ENCODE data around the gene SPG7.

The SPG7 gene

DNA sequence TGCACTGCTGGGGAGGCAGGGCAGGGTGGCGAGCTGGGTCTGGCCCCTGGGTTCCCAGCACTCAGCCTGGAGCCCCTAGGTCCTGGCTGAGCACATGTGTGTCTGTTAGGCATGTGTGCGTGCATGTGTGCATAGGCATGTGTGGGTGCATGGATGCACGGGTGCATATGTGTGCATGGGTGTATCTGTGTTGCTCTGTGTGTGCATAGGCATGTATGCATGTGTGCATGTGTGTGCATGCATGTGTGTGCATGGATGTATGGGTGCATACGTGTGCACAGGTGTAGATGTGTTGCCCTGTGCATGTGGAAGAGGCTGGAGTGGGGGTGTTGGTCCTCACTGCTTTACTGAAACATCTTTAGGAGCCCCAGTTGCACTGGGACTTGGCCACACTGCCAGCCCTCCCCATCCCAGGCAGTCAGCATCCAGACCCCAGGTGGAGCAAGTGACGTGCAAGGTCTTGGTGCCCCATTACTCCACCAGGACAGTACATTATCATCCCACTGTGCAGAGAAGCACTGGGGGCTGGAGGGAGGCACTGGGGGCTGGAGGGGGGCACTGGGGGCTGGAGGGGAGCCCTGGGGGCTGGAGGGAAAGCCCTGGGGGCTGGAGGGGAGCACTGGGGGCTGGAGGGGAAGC, 94.9 kb downstream of the SPG7 start:
- no peak for DNase-seq

DNA sequence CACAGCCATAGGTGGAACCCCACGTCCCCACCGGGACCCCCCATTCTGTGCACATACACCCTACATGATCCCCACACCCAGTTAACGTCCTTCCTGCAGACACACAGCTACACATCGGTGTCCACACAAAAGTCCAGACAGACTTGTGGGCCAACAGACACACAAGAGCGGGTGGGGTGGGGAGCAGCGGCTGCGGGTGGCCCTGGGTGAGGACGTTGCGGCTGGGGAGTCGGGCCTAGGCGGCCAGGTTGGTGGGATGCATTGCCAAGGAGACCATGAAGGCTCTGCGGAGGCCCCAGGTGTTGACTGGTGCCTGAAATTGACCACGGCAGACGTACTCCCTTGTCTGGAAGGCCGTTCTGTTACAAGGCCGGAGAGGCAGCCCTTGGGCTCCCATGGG, 96.6 kb downstream of the SPG7 start:
- no peak for DNase-seq

DNA sequence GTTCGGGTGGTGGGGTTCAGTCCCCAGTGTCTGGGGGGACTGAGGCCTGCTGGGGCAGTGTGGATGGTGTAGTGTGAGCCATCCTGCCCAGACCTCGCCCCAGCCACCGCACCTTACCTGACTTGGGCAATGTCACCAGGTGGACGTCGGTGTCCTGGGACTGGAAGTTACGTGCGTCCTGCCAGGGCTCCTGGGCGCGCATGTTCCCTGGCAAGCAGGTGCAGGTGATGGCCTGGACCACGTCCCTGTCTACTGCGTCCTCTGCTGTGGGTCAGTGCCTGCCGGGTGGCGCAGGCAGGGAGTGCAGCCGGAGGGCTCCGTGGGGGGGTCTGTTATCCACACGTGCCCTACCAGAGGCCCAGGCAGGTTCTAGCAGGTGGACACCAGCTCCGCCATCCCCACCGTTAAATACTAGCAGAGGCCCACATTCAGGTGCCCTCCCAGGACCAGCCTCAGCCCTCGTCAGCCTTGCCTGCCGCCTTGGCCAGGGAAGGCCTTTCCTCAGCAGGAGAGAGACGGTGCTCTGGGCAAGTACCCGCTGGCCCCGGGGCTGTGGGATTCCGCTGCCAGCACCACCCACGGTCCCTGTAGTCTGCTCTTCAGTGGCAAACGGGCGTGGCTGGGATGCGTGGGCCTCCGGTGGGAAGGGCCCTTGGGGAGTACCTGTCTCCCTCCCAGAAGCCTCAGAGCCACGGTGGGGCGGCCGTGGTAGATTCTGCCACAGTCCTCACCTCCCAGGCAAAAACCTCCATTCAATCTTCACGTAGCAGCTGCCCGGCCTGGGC, 97.2 kb downstream of the SPG7 start:
- DNase-seq, result no peak

DNA sequence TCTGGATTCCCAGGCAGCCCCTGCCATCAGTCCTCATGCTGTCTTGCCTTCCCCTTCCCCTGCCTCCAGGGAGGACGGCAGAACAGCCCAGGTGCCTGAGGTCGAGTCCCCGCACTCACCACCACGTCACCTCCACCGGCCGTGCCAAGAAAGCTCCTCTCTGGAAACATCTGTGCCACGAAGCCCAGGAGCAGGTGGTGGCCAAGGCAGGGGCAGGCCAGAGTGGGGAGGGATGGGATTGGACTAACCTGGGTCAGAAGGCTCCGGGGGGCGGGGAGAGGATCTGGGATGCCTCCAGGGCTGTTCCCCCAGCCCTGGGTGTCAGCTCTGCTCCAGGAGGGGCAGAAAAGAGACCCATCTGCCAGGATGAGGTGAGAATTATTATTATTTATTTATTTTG, 97.8 kb downstream of the SPG7 start:
- DNase-seq, result no peak

All from NCI-H1694 treated with DMSO at 0.1 percent for 48 hours (cell line).